HG02943 (cell line): Measurements from ENCODE around the gene OGFR.

Experiments used
- ATAC-seq: cut with Tn5 transposase; IDR thresholded peaks from one replicate; pipeline ENCODE4 v1.9.1; 2021; ENCODE audit warnings: mild to moderate bottlenecking, low read depth, moderate library complexity; ENCODE audit not compliant: unreplicated experiment

Gene OGFR

DNA sequence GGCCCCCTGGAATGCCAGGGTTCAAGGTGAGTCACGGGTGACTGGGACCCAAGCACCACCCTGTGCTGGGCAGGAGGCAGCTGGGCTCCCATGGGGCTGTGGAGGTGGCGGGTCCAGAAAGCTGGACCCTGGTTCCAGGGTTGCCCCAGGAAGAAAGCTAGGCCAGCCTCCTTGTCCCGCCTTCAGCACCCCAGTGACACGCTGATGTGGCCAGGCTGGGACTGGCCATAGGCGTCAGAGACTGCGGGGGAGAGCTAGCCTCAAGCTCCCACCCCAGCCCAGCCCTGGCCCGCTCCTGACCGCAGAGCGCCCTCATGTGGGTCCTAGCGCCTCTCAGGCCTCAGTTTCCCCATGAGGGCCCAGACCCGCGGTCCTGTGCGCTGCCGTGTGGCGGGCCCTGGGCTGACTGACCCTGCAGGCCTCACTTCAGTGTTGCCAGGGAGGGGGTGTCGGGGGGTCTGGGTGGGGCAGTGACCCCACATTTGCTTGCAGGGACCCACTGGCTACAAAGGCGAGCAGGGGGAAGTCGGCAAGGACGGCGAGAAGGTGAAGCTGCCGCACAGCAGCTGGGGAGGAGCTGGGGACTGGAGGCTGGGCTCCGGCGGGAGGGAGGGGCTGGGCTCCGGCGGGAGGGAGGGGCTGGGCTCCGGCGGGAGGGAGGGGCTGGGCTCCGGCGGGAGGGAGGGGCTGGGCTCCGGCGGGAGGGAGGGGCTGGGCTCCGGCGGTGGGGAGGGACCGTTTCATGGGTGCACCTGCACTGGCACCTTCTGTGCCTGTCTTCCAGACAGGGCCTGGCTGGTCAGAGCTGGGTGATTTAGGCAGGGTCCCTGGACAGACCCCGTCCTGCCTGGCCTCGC lies 20.1 kb downstream of the OGFR start:
- no peak for ATAC-seq

DNA sequence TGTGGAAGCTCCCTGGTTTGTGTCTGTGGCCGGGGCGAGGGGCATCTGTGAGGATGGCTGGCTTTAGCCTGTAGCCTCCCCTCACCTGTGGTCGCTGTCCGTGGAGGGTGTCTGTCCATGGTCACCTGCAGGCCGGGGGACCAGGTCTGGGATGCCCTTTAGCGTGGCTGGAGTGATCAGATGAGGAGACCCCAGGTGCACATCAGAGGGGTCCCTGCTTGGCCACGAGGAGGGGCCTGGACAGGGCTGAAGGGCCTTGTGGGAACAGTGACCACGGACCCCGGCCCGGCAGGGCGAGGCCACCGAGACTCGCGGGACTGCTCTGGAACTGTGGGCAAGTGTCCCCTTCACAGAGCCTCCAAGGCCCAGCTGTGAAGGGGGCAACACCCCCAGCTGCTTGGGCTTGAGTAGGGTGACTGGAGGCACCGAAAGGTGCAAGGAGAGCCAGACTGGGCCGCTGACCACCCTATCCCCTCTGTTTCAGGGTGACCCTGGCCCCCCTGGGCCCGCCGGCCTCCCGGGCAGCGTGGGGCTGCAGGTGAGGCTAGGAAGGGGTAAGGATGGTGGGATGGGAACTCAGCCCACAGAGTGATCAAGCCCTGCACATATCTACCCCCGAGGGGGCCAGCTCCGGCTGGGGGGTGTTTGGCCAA lies 20.8 kb downstream of the OGFR start:
- no peak for ATAC-seq

DNA sequence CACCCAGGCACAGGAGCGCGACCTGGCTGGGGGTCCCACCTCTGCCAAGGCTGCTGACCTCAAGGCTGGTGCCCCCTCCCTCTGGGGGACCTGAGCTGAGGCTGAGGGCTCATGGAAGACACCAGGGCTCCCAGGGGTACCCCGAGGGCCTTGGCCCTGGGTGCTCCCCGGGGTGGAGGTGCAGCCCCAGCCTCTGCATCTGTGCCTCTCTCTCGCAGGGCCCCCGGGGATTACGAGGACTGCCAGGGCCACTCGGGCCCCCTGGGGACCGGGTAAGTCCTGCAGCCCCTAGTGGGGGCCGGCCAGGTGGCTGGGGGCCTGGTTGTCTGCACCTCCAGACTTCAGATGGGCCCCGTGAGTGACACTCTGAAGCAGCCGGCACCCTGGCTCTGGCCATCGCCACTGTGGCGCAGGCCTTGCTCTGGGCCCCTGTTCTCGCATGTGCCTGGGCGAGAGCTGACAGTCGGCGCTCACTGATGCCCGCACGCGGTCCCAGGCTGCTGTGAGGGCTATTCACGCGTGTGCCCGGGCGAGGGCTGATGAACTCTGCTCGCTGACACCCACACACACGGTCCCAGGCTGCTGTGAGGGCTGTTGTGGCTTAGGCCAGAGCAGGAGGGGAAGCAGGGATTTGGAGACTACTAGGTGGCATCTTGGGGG lies 21.5 kb downstream of the OGFR start:
- ATAC-seq: no peak

DNA sequence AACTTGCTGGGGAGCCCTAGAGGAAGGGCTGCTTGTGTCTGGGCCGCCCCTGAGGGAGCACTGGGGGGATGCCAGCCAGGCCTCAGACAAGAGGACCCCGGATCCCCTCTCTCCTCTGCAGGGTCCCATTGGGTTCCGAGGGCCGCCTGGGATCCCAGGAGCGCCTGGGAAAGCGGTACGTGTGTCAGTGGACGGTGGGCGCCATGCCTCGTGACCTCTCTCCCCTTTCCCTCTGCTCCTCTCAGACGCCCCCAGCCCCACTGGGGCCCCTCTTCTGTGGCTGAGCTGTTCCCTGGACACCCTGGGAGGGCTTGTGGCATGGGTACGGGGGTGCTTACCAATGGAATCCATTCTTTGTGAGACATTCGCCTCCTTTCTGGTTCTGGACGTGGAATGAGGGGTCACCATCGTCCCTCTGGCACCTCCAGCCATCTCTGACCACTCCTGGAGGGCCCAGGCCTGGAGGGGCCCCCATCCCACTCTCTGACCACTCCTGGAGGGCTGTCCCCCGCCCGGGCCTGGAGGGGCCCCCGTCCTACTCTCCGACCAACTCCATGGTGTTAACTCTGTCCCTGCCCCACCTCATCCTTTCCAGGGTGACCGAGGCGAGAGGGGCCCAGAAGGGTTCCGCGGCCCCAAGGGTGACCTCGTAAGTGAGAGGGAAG lies 22.1 kb downstream of the OGFR start:
- ATAC-seq: no peak

DNA sequence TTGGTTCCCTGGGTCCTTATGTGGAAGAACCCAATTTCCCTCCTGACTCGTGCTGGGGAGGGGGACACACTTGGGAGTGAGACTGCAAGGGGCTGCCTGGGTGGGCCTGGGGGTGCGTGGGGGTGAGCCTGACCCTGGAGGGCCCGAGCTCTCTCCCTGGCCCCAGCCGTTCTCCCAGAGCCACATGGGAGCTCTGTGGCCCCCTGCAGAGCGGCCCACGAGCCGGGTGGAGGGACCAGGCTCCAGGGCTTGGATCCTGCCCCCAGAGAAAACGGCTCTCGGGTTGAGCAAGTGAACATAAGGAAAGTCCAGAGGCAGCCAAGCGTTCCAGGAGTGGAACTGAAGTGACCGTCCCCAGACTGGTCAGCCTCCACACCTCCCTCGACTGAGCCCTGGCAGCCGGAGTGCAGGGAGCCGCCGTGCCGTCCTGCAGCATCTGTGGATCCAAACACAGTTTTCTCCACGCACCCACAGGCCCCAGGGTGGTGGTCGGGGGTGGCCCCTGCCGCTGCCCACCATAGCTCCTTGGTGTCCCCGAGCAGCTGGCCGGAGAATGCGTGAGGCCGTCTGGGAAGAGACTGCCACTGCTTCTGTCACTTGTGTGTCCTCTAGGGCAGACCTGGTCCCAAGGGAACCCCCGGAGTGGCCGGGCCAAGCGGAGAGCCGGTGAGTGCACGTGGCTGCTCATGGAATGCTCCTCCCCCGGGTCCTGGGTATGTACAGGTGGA lies 22.8 kb downstream of the OGFR start:
- no peak for ATAC-seq

DNA sequence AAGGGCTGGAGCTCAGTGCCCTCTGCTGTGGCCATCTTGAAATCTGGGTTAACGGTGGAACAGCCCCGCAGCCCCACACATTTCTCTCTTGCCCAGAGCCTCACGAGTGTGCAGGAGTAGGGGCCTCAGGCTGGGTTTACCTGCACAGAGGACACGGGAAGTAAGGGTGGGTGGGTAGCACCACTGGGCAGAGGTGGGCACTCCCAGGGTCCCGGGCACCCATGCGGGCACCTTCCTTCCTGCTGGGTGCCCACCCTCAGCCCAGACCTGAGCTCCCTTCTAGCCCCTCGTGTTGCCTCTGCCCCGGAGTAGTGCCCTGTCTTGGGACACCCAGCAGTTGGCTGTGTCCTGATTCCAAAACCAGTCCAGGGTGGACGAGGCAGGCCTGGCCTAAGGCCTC lies 23.4 kb downstream of the OGFR start:
- no peak for ATAC-seq

DNA sequence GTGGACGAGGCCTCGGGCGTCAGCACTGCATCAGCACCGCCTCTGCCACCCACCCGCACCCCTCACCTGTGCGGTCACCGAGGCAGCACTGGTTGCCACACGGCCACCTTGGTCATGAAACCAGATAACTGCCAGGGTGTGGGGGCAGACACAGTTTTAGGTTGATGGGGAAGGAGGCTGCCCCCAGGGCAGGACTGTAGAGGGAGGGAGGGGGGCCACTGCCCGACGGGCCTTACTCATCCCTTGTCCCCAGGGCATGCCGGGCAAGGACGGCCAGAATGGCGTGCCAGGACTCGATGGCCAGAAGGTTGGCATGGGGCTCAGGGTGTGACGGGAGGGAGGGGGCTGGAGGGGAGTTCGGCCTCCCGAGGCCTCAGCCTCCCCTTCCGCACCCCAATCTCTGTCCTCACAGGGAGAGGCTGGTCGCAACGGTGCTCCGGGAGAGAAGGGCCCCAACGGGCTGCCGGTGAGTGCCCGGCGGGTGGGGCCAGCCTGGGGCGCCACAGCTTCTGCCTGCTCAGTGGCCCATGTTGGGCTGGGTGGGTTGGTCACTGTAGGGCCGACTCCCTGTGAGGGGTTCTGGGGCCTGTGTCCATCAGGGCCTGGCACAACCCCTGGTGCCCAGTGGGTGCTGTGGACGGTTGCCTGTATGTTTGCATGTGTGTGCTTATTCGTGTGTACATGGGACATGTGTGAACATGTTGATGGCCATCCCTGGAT lies 24.0 kb downstream of the OGFR start:
- ATAC-seq: no peak

DNA sequence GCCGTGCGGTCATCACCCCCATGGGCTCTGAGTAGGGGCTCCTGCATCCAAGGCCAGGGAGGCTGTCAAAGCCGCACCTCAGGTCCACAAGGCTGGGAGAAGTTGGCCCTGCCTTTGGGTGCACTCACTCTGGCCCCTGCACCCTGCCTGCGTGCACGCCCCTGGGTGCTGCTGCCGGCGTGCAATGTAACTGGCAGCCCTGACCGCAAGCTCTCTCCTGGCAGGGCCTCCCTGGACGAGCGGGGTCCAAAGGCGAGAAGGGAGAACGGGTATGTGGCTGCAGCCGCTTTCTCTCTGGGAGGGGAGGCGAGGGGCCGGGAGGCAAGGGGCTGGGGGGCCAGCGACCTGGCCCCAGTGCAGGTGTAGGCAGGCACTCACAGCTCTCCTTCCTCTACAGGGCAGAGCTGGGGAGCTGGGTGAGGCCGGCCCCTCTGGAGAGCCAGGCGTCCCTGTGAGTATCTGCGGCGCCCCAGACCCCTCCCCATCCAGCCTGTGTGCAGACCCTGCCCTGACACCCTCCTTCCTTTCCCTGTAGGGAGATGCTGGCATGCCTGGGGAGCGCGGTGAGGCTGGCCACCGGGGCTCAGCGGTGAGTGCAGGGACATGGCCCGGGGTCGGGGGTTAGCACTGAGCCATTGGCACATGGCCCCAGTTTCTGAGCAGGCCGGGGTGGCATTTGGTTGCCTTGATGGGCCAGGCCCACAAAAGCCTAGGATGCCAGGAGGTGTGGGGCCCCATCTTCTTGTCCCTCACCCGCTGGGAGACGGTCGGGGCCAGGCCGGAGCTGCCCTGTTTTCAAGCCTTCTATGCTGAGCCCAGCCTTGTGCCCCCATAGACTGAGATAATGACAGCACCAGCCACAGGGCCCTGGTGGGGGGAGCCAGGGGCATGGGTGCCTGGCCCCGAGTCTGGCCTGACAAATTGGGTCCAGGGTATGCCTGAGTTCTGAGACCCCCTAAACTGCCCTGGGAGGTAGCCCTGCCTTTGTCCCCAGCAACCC lies 24.9 kb downstream of the OGFR start:
- ATAC-seq: no peak

DNA sequence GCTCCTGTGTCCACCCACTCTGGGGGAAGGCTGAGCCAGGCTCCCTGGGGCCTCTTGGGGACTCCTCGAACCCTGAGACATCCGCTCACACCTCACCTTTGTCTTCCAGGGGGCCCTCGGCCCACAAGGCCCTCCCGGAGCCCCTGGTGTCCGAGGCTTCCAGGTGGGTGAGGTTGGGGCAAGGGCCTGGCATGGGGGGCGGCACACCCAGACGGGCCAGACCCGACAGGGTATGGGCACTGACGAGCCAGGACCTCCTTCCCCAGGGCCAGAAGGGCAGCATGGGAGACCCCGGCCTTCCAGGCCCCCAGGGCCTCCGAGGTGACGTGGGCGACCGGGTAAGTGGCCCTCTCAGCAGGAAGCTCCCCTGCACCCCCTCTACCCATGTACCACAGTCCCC lies 25.6 kb downstream of the OGFR start:
- no peak for ATAC-seq

DNA sequence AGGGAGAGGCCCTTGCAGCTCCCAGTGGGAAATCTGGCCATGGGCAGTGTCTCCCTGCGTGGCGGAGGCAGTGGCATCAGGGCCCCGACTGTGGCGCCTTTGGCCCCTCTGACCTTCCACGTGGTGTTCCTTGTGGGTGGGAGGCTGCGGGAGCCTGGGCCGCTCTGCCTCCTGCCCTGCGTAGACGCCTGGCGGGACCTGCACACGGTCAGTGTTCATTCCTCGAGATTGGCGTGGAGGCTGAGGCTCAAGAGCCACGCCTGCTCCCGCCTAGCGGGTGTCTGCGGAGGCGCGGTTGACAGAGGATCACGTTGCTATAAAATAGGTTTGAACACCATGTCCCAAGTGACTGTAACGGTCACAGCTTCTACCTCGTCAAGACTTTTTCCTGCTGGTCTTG lies 26.2 kb downstream of the OGFR start:
- no peak for ATAC-seq

DNA sequence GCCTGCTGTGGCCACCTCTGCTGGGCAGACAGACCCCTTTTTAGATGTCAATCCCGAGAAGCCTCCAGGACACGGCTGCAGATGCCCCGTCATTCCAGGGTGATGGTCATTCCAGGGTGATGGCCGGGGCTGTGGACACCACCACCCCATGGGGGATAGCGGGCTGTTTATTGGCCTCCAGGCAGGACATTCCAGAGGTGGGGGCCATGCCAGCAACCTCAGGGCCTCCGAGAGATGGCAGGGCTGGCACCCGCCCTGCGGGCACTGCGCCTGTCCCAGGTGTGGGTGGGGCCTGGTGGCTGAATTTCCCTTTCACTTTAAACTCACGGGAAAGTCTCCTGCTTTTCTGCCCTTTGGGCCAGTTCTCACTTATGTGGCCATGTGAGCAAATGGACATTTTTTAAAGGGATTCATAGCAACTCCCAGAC lies 26.7 kb downstream of the OGFR start:
- ATAC-seq: no peak

DNA sequence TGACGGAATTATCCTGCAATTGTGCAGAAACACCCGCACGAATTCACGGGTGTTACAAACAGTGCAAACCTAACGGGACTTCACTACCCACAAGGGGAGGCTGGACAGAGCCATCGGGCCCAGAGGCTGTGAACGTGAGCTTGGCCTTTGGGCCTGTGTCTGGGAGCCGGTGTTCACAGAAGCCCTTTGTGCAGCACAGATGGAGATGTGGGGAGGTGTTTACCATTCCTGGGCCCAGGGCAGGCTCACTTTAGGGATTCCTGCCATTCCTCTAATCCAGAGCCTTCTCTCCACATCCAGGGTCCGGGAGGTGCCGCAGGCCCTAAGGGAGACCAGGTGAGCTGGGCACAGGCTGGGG lies 27.2 kb downstream of the OGFR start:
- no peak for ATAC-seq

DNA sequence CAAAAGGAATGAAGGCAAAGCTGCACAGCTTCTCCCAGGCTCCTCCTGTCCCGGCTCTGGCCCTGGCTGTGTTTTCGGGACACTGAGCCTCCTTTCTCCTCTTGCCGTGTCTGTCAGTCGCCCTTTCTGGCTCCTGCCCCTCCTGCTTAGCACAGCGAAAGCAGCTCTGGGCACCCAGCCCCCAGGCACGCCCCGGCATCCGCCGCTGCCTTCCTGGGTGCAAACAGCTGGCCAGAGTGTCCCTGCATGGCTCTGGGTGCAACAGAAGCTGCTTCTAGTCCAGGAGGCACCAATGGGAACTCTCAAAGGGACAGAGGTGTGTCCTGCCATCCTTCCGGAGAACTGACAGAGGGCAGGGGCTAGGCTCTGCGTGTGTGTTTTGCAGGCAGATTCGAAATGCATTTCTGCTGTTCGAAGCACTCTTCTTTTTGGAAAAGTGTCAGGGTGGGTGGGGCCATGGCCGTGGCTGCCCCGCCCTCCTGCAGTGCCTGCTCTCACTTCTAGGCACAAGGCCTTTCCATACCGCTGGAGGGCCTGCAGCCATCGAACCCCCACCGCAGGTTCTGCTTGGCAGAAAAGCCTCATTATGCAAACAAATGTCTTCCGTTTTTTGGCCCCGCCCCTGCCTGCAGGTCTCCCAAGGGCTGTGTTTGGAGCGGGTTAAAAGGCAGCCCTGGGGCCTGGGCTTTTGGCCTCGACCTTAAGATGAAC lies 27.7 kb downstream of the OGFR start:
- no peak for ATAC-seq

DNA sequence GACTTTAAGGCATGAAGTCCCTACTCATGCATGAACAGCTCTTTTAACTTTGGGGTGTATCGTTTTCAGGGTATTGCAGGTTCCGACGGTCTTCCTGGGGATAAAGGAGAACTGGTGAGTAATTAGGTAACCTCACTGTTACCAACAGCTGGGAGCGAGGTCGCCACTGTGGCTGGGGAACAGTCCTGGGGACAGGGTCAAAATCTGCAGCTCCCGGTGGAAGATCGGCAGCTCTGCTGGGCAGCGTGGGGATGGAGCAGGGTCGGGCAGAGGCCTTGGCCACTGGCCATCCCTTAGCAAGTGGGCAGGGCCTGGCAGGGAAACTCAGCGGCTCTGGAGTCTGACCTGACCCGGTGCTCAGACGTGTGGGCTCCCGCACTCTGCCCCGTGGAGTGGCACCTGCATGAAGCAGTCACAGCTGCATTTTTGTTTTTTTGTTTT lies 28.3 kb downstream of the OGFR start:
- ATAC-seq: no peak

DNA sequence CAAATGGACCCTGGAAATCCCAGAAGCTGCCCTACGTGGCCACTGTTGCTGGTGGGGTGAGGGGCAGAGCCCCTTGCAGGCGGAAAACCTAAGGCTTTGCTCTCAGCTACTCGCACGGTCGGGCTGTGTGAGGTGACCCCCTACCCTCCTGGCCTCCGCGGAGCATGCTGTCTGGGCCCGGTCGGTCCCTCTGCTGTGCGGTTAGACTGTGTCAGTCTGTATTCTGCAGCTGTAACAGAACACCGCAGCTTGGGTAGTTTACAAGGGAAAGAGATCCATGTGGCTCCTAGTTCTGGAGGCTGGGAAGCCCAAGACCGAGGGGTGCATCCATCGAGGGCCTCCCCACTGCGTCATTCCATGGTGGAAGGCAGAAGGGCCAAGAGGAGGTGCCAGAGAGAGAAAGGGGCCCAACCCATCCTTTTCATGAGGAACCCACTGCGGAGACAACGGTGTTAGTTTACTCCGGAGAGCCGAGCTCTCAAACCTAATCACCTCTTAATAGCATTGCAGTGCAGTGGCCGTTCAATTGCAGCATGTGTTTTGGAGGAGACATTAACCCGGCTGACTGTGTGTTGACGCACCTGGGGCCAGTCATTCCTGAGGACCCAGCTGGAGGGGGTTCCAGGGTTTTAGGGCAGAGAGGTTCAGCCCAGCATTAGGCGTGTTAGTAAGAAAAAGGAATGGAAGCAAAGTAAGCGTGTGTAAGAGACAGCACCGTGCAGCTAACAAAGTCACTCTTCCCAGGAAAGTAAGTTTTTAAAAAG lies 30.5 kb downstream of the OGFR start:
- ATAC-seq: no peak

DNA sequence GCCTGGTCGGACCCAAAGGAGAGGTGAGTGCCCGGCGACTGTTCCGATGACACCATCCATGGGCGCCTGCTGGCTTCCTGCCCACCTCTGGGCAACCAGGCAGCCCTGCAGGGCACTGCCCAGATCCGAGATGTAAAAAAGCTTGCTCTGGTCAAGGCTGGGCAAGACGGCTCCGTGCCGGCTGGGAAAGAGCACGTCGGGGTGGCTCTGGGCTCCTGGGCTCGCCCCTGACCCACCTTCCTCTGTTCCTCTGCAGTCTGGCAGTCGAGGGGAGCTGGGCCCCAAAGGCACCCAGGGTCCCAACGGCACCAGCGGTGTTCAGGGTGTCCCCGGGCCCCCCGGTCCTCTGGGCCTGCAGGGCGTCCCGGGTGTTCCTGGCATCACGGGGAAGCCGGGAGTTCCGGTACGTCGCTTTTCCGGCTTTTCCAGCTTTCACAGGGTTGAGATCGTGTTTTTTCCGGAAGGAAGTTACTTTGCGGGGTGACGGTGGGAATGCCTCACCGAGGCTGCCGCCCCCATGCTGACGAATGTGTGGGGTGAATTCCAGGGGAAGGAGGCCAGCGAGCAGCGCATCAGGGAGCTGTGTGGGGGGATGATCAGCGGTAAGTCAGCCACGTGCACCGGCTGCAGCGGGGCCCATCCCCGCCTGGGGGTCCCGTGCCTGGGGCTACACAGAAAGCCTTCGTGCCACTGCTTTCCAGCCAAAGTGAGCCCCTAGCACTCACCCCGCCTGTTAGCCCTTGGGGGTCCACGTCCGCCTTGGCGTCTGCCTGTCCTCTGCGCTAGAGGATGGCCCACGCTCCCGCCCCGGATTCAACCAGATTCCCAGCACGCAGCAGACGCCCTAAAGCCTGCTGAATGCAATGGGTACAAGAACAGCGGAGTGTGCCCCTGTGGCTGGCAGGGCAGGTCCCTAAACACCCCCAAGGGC lies 31.6 kb downstream of the OGFR start:
- no peak for ATAC-seq
